HTR-8/SVneo (cell line): ENCODE results near the gene SCUBE3.

Source experiments
- DNase-seq: peaks from one replicate; pipeline ENCODE4 v3.0.0; 2011; ENCODE audit warnings: low spot score, mixed read lengths; ENCODE audit not compliant: insufficient read length
- FAIRE-seq: peaks from 2 replicates; lab custom pipeline; 2011; peaks lifted over from hg19 to GRCh38; lab: Jason Lieb, UNC

The SCUBE3 gene

DNA sequence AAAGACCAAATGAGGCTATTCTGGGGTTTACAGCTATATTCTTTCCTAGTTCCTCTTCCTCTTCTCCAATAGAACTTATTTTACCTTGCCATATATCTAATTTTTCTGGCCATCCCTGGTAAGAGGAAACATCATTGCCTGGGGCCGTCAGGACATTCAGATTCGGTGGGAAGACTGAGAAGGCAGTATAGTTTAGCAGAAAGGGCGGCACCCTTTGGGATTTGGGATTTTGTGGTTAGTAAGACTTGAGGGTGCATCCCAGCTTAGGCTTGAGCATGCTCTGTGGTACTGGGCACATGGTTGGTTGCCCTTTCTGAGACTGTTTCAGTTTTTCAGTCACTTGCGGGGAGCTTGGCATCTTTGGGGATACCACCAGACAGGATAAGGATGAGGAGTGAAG is 21.1 kb downstream of the SCUBE3 start:
- DNase-seq: no peak
- FAIRE-seq: no peak

DNA sequence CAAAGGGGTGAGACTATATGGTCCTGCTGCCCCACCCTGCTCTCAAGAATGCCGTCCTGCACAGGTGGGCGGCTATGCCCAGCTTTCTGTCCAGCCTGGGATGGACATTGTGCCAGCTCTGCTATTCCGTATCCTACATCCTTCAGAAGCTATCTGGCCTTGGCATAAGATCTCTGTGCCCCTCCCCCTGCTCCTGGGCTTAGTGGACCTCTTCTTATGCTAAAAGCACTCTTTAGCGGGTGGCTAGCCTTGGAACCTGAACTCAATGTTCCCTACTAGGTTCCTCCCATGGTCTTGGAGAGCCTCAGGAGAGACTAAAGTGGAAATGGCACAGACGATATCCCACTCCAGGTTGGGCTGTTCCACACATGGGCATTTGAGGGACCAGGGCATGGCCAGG is 22.5 kb downstream of the SCUBE3 start:
- DNase-seq (no peak), FAIRE-seq (no peak)

- DNase-seq (no peak), FAIRE-seq (no peak)
These were observed 23.7 kb downstream of the SCUBE3 start for GRCh38 chr6:35237476-35237875.

DNA sequence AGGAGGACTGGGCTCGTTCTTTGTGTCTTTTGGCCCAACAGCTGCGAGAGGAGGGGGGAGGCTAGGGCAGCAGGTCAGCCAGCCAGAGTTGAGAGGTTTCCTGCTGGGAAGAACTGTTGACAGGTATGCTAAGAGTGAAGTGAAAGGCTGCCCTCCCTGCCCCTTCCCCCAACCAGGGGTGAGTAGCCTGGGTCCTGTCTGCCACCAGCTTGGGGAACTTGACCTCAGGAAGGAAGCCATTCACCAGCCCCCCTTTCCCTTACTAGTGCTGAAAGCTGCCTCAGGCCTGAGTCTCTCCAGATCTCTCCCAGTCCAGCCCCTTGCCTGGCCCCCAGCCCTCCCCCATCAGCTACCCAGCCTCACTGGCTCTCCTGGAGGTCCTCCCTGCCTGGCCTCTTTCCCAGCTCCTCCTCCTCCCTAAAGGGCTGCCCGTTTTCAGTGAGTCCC is 25.1 kb downstream of the SCUBE3 start:
- DNase-seq (no peak), FAIRE-seq (no peak)

GRCh38 chr6:35239581-35239980 is 25.8 kb downstream of the SCUBE3 start:
- no peak for DNase-seq
- FAIRE-seq: no peak

- peak; percentile 92 for FAIRE-seq
- peak; percentile 89 for DNase-seq
These were observed 27.4 kb downstream of the SCUBE3 start for GRCh38 chr6:35240838-35241801.

DNA sequence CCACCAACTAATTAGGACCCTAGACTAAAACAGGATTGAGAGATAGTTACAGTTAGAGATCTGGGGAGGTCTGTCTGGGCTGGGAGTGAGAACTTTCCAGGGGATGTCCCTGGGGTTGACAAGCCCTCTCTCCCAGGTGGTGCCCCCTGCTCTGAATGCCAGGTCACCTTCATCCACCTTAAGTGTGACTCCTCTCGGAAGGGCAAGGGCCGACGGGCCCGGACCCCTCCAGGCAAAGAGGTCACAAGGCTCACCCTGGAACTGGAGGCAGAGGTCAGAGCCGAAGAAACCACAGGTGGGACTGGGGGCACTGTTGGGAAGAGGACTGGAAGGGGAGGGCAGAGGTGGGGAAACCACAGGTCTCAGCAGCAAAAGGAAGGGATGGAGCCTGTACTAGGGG is 28.7 kb downstream of the SCUBE3 start:
- FAIRE-seq: no peak
- DNase-seq: no peak

DNA sequence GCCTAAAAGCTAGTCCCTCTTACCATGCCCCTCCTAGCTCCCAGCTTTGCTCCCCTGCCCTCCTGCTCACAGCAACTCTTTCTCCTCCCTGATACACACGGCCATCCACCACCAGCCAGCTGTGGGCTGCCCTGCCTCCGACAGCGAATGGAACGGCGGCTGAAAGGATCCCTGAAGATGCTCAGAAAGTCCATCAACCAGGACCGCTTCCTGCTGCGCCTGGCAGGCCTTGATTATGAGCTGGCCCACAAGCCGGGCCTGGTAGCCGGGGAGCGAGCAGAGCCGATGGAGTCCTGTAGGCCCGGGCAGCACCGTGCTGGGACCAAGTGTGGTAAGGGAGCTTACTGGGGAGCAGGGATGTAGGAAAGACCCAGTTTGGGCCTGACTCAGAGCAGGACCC is 29.1 kb downstream of the SCUBE3 start:
- no peak for FAIRE-seq
- no peak for DNase-seq

GRCh38 chr6:35243386-35243958 is 29.7 kb downstream of the SCUBE3 start:
- FAIRE-seq: no peak
- no peak for DNase-seq

- DNase-seq (no peak), FAIRE-seq (no peak)
These were observed 30.8 kb downstream of the SCUBE3 start for GRCh38 chr6:35244551-35244950.

DNA sequence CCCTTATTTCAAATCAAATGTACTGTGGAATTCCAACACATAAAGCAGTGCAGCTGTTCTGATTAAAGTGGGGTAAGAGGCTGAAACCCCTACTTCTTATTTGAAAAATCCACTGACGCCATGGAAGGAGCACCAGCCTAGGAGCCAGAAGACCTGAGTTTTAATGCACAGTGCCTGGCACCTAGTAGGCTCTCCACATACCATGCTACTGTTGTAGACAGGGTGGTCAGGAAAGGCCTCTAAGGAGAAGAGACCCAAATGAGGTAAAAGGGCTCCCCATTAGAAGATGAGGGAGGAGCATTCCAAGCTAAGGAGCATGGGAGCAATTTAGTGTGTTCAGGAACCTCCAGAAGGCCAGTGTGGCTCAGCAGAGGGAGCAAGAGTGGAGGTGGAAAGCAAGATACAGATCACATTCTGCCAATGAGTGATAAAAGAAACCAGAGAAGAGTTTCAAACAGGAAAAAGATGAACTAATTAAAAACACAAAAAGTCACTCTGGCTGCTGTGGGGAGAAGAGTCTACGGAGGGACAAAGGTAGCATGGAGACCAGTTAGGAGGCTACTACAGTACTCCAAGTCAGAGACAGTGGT is 34.0 kb downstream of the SCUBE3 start:
- DNase-seq (no peak), FAIRE-seq (no peak)

- no peak for FAIRE-seq
- DNase-seq: no peak
These were observed 34.5 kb downstream of the SCUBE3 start for GRCh38 chr6:35248300-35248699.

DNA sequence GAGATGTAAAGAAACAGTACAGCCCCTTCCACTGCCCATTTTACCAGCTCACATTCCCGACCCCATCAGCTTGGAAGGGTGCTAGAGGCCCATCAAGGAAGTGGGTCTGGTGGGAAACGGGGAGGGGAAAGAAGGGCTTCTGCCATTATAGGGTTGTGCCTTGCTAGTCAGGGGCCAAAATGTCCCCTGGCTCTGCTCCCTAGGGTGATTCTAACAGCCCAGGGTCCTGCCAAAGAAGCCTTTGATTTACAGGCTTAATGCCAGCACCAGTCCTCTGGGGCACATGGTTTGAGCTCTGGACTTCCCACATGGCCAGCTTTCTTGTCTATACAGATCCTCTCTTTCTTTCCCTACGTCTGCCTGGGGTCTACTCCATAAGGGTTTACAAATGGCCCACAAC is 35.2 kb downstream of the SCUBE3 start:
- DNase-seq (no peak), FAIRE-seq (no peak)

DNA sequence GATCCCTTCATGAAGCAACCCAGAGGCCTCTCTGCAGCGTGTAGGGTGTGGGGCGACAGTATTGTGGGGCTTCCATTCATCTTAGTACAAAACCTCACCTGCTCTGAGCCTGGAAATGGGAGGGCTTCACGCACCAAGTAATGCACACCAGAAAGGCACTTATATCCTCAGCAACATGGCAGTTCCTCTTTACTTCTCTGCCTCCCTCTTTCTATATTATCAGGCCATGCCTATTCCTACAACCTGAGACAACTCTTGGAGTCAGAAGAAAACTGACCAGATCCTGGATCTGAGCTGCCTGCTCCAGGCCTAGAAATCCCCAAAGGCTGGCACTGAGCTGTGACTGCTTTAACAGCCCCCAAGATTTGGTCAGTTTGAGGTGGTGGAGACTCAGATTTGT is 38.2 kb downstream of the SCUBE3 start:
- no peak for FAIRE-seq
- DNase-seq: no peak

GRCh38 chr6:35253249-35253648 is 39.5 kb downstream of the SCUBE3 start:
- DNase-seq (no peak), FAIRE-seq (no peak)

GRCh38 chr6:35258336-35258735 is 44.6 kb downstream of the SCUBE3 start:
- FAIRE-seq (no peak), DNase-seq (no peak)

DNA sequence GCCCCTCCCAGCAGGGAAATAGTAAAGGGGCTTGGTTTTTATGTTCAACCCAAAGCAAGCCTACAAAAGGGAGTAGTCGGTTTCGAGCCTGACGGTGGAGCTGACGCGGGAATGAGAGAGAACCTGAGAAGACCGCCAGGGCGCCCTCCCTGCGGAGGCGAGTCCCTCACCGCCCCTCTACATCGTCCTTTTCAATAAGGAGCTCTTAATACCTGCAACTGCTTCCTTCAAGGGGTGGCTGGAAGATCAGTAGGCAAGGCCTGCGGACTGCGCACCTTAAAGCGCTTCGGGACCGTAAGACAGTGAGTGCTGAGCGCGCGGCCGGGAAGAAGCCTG is 45.1 kb downstream of the SCUBE3 start:
- DNase-seq (peak; percentile 68), FAIRE-seq (no peak)

DNA sequence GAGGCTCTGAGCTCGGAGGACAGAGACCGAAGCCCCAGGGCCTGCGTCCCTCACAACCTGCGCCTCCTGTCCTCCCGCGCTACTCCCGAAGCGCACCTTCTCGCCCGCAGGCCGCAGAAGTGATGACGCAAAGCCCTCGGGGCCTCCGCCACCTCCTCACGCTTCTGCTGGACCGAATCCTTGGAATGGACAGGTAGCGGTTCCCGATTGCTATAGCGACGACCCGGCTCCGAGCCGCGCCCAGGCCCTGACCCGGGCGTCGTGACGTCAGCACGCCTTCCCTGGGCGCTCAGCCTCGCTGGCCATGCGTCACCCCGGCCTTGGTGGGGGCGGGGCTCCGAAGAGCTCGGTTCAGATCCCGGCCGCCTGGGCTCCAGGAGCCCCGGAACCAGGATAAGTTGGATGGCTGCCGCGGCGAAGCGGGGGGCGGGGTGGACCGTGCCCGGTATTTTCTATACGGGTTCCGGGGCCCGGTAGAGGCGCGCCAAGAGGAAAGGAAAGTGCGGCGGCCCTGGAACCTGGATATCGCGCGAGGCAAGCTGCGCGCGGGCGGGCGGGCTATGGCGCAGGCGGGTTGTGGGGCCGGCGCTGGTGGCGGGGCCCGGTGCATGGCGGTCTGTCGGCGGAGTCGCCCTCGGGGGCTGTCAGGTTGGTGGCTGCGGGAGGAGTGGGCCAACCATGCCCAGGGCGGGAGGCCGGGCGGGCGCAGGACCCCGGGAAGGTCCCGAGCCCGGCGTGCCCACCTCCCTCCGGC is 45.6 kb downstream of the SCUBE3 start, which contains the start of gene ZNF76:
Gene ZNF76, plus strand, starts transcription at position 542 of the 754 bp plus-strand sequence. CDS start 21,417 bp downstream, outside the sequence.
- peak; percentile 99 for DNase-seq
- FAIRE-seq: peak; percentile 38

- DNase-seq: peak; percentile 63
- FAIRE-seq: no peak
These were observed 46.3 kb downstream of the SCUBE3 start for GRCh38 chr6:35259948-35260590.
